Astrocyte of the cerebellum (primary cell): ENCODE results near the gene ZAR1L.
"Not testable (repeated sequence)": the region's sequence is repeated elsewhere in the genome, so short reads cannot be mapped to it uniquely, and the experiment has no call there.

Source experiments
- DNase-seq: peaks from one replicate; pipeline ENCODE4 v3.0.0-alpha.2; 2011; ENCODE audit warnings: low read depth
- H3K4me3 ChIP-seq: 2 replicates; pipeline ENCODE4 v1.5.1; 2011; ENCODE audit warnings: mild to moderate bottlenecking, low read depth, low read length, moderate library complexity
- CTCF ChIP-seq: IDR thresholded peaks from 2 replicates; pipeline ENCODE4 v1.5.1; 2012; ENCODE audit warnings: low read length, low read depth, moderate library complexity, mild to moderate bottlenecking; ENCODE audit errors: missing control alignments
- in situ Hi-C: cut with HindIII; loops from 2 replicates; pipeline ENCODE4 v1.10.0; 2017; ENCODE audit warnings: low sequenced_read_pairs

Gene ZAR1L

DNA sequence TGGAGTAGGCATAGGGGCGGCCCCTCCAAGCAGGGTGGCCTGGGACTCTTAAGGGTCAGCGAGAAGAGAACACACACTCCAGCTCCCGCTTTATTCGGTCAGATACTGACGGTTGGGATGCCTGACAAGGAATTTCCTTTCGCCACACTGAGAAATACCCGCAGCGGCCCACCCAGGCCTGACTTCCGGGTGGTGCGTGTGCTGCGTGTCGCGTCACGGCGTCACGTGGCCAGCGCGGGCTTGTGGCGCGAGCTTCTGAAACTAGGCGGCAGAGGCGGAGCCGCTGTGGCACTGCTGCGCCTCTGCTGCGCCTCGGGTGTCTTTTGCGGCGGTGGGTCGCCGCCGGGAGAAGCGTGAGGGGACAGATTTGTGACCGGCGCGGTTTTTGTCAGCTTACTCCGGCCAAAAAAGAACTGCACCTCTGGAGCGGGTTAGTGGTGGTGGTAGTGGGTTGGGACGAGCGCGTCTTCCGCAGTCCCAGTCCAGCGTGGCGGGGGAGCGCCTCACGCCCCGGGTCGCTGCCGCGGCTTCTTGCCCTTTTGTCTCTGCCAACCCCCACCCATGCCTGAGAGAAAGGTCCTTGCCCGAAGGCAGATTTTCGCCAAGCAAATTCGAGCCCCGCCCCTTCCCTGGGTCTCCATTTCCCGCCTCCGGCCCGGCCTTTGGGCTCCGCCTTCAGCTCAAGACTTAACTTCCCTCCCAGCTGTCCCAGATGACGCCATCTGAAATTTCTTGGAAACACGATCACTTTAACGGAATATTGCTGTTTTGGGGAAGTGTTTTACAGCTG lies at the start of gene ZAR1L, which contains the start of gene BRCA2:
Gene ZAR1L, minus strand, starts transcription at position 126 of the 790 bp plus-strand sequence. CDS start 3,438 bp downstream, outside the sequence.
Gene BRCA2, plus strand, starts transcription at position 271 of the 790 bp plus-strand sequence. CDS start 953 bp downstream, outside the sequence.
- in situ Hi-C loops: no loop called here
- H3K4me3 ChIP-seq: peak within 1 kb of the TSS; percentile 69
- peak; percentile 66 for DNase-seq
- no peak for TF ChIP-seq CTCF

DNA sequence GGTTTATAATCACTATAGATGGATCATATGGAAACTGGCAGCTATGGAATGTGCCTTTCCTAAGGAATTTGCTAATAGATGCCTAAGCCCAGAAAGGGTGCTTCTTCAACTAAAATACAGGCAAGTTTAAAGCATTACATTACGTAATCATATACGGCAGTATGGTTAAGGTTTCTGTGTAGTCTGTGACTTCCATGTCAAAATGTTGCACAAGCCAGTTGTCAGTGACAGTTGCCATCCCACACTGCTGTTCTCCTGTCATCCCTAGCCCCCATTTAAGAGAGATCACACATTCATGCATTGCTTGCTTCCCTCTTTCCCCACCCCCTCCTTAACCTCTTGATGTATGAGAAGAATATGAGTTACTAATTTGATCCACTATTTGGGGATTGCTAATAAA lies 47.4 kb upstream of the ZAR1L start:
- H3K4me3 ChIP-seq: no peak overlapping the region
- no peak for TF ChIP-seq CTCF
- no peak for DNase-seq
- in situ Hi-C loops: no loop called here

DNA sequence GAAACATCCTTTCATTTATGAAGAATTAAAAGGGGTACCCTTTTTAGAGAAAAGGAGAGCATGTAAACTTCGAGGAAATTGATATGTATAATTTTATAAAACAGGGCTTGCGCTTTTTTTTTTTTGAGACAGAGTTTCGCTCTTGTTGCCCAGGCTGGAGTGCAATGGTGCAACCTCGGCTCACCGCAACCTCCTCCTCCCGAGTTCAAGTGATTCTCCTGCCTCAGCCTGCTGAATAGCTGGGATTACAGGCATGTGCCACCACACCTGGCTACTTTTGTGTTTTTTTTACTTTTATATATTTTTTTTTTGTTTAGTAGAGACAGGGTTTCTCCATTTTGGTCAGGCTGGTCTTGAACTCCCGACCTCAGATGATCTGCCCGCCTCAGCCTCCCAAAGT lies 40.8 kb upstream of the ZAR1L start:
- H3K4me3 ChIP-seq, in situ Hi-C loops: not testable (repeated sequence)

GRCh38 chr13:32354040-32354439 lies 38.9 kb upstream of the ZAR1L start:
- in situ Hi-C loops: no loop called here
- no peak for DNase-seq
- no peak for TF ChIP-seq CTCF
- no peak overlapping the region for H3K4me3 ChIP-seq

More for the DNA sequence above, 40.8 kb upstream of the ZAR1L start:
- not testable (repeated sequence) for DNase-seq

GRCh38 chr13:32350839-32351441 lies 35.8 kb upstream of the ZAR1L start:
- H3K4me3 ChIP-seq, DNase-seq, in situ Hi-C loops: not testable (repeated sequence)

- in situ Hi-C loops: no loop called here
- no peak for TF ChIP-seq CTCF
- no peak overlapping the region for H3K4me3 ChIP-seq
- no peak for DNase-seq
Observed at GRCh38 chr13:32347651-32348050, 32.5 kb upstream of the ZAR1L start.

- no peak overlapping the region for H3K4me3 ChIP-seq
- in situ Hi-C loops: no loop called here
- no peak for TF ChIP-seq CTCF
- DNase-seq: no peak
Observed at GRCh38 chr13:32340914-32341313, 25.8 kb upstream of the ZAR1L start.
